Activated CD4-positive, alpha-beta T cell treated with anti-CD3 and anti-CD28 coated beads, Interleukin-2, amount 50 U/mL, for 1 hour (primary cell): ENCODE measurements around the gene RAD51B.

ENCODE experiments used
- DNase-seq: peaks from one replicate; pipeline ENCODE4 v3.0.0-alpha.2; 2020

RAD51B gene

GRCh38 chr14:68594737-68595380 lies 775.3 kb downstream of the RAD51B start:
- DNase-seq: no peak

DNA sequence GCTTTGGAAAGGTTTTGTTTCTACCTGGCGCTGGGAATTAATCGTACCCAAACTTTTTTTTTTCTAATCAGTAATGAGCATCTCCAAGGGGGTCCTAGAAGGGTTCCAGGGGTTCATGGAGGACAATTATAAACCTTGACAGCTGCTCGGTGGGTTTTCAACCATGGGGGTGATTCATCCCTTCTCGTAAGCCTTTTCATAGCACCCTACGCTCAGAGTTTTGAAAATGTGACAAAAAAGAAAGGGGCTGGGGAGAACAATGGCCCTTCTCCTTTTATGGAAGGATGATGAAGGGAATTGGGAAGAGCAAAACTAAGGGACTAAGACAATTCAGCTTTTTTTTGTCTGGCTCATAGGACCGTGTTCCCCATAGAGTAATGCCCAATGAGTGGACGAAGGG lies 776.6 kb downstream of the RAD51B start:
- DNase-seq: no peak

- no peak for DNase-seq
These were observed 777.1 kb downstream of the RAD51B start for GRCh38 chr14:68596701-68597100.

GRCh38 chr14:68598089-68598488 lies 778.5 kb downstream of the RAD51B start:
- no peak for DNase-seq

DNA sequence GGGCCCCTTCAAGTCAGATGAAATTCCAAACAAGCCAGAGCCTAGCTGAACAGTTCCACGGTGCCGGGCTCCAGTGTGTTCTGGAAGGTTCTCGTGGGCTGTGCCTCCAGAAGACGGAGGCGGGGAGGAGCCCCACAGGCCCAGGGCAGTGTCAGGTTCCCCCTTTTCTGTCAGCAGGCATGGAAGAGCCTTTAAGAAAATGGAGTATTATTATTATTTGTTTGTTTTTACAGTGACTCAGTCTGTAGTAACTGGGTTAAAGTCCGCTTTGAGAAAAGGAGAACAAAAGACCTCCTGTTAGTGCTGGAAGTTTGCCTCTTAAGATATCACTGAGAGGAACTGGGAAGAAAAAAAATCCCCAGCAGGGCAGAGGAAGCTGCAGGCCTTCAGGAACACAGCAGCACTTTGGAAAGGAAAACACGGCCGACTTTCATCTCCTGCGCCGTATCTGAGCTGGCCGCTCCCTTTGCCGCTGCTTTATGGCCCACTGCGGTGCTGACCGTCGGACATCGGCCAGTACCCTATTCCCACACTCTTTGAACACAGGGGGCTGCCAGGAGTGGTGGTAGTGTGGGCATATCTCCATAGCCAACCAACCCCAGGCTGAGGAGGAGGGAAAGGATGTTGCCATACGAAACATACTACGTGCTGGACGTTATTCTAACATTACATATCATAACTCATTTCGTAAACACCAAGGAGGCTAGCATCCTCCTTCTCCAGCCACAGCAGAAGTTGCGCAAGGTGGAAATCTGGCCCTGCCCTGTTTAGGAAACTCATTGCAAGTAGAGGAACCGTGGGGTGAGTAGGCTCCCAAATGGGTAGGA lies 779.3 kb downstream of the RAD51B start:
- no peak for DNase-seq

- DNase-seq: no peak
These were observed 780.5 kb downstream of the RAD51B start for GRCh38 chr14:68599896-68600610.

GRCh38 chr14:68602507-68602906 lies 782.9 kb downstream of the RAD51B start:
- DNase-seq: no peak

GRCh38 chr14:68603533-68604360 lies 784.2 kb downstream of the RAD51B start:
- DNase-seq: no peak

DNA sequence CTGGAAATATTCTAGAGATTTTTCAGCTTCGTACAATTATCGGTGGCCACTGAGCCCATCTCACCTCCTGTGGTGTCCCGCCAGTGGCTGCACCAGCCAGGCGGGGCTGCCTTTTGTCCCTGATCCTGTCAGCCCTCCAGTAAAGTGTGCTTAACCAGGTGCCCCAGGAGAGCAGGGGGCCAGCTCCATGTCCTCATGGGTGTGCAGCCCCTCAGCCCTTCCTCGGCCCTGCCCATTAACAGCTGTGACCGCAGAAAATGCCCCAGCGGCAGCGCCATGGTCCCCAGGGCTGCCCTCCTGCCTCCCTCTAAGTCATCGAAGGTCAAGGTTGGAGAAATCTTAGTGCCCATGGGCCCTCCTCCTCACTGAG lies 784.8 kb downstream of the RAD51B start:
- no peak for DNase-seq

GRCh38 chr14:68604822-68605221 lies 785.2 kb downstream of the RAD51B start:
- DNase-seq: no peak

DNA sequence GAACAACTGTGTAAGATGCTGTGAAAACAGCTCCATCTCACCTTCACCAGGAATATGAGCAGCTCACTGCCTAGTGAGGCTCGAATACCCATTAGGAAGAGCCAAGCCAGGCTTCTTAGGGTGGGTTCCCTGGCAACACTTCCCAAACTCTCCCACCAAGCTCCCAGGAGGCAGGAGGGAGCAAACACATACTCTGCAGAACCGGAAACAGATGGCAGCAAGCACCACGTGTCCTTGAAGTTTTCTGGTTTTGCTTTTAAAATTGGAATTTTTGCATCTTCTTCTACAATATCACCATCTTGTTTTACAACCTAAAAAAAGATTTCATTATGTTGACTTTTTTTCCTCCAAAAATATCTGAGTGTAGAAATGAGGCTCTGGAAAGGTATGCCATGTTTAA lies 786.6 kb downstream of the RAD51B start:
- DNase-seq: no peak

DNA sequence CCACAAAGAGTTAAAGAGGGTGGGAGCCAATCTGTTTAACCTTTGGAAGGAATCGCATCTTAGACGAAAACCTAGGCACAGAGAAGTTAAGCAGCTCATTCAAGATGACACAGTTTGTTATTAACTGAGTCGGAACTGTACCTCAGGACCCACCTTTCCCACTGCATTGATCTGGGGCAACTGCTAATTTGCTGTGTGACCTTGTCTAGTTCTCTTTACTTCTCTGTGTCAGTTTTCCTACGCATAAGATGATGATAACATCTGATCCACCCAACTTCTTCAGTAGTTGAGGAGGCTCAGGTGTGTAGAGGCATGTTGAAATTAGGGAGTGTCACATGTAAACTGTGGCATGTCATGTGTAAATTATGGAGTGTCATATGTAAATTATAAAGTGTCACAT lies 787.1 kb downstream of the RAD51B start:
- DNase-seq: no peak

GRCh38 chr14:68607081-68607866 lies 787.7 kb downstream of the RAD51B start:
- DNase-seq: no peak

- DNase-seq: no peak
These were observed 788.4 kb downstream of the RAD51B start for GRCh38 chr14:68607867-68608573.

GRCh38 chr14:68608574-68608962 lies 789.0 kb downstream of the RAD51B start:
- no peak for DNase-seq

GRCh38 chr14:68609012-68609411 lies 789.4 kb downstream of the RAD51B start:
- no peak for DNase-seq

DNA sequence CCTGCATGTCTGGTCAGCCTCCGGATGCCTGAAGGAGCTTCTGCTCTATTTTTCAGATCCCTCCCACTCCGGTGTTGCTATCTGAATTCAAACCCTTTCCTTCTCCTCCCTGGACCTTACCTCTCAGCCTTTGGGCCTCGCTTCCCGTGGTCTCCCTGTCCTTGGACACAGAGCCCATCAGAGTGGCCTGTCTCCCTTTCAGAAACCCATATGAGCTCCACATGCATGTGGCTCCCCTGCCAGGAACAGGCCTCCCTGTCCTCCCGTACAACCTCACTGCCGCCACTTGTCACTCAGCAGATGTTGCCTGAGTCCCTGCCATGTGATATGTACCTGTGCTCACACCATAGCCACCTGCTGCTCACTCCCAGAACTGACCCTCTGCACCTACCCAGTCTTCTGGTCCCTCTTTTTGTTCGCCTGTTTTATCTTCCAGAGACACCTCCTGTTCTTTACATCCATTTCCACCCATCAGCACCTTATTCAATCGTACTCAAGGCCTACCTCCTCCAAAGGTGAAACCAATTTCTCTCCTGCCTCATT lies 790.7 kb downstream of the RAD51B start:
- no peak for DNase-seq

- no peak for DNase-seq
These were observed 792.0 kb downstream of the RAD51B start for GRCh38 chr14:68611599-68611998.

GRCh38 chr14:68612049-68612448 lies 792.5 kb downstream of the RAD51B start:
- no peak for DNase-seq

- DNase-seq: no peak
These were observed 796.8 kb downstream of the RAD51B start for GRCh38 chr14:68616221-68616902.
